DOHH2 (cell line): ENCODE results near the gene TADA2B.

Source experiments
- H3F3A ChIP-seq: fragments of 200-600 bp; sonication (generic), shearing (Covaris generic); 2 replicates; pipeline ENCODE4 v1.6.0; 2016; ENCODE audit warnings: antibody characterized with exemption, mild to moderate bottlenecking; ENCODE audit not compliant: control insufficient read depth, insufficient read depth
- H3K27ac ChIP-seq: fragments of 200-600 bp; sonication (generic); 2 replicates; pipeline ENCODE4 v1.5.1; 2014; ENCODE audit warnings: low read depth, mild to moderate bottlenecking, low read length, moderate library complexity
- H3K27me3 ChIP-seq: fragments of 200-600 bp; sonication (generic); 2 replicates; pipeline ENCODE4 v1.6.1; 2014; ENCODE audit warnings: mild to moderate bottlenecking, low read length, mixed read lengths; ENCODE audit not compliant: control insufficient read depth
- H3K36me3 ChIP-seq: fragments of 200-600 bp; sonication (generic); 2 replicates; pipeline ENCODE4 v1.6.1; 2014; ENCODE audit warnings: mild to moderate bottlenecking, low read length, moderate library complexity, mixed read lengths; ENCODE audit not compliant: control insufficient read depth
- H3K4me1 ChIP-seq: fragments of 200-600 bp; sonication (generic); 2 replicates; pipeline ENCODE4 v1.6.1; 2014; ENCODE audit warnings: mild to moderate bottlenecking, low read length, mixed read lengths; ENCODE audit not compliant: control insufficient read depth
- H3K4me2 ChIP-seq: fragments of 200-600 bp; sonication (generic); 2 replicates; pipeline ENCODE4 v1.6.0; 2014; ENCODE audit warnings: mild to moderate bottlenecking, low read length, moderate library complexity
- H3K4me3 ChIP-seq: fragments of 200-600 bp; sonication (generic); 2 replicates; pipeline ENCODE4 v1.5.1; 2014; ENCODE audit warnings: mild to moderate bottlenecking, low read length, mixed read lengths
- H3K79me2 ChIP-seq: fragments of 200-600 bp; sonication (generic); 2 replicates; pipeline ENCODE4 v1.6.1; 2014; ENCODE audit warnings: mild to moderate bottlenecking, low read length, mixed read lengths; ENCODE audit not compliant: control insufficient read depth
- H3K9me2 ChIP-seq: fragments of 200-600 bp; sonication (generic); replicated peaks from 2 replicates; pipeline ENCODE4 v1.6.1; 2014; ENCODE audit warnings: mild to moderate bottlenecking, low read length, mixed read lengths; ENCODE audit not compliant: control insufficient read depth
- H3K9me3 ChIP-seq: fragments of 200-600 bp; sonication (generic); 2 replicates; pipeline ENCODE4 v1.6.1; 2014; ENCODE audit warnings: antibody characterized with exemption, low read length, mixed read lengths; ENCODE audit not compliant: control insufficient read depth, insufficient read depth
- H4K20me1 ChIP-seq: fragments of 200-600 bp; sonication (generic); 2 replicates; pipeline ENCODE4 v1.6.0; 2014; ENCODE audit warnings: low read depth, mild to moderate bottlenecking, antibody characterized with exemption, low read length, moderate library complexity; ENCODE audit not compliant: control insufficient read depth, insufficient read depth
- EZH2phosphoT487 ChIP-seq: fragments of 200-600 bp; sonication (generic); IDR thresholded peaks from 2 replicates; pipeline ENCODE4 v1.6.1; 2017; ENCODE audit warnings: borderline replicate concordance, mild to moderate bottlenecking, antibody characterized with exemption, low read length, moderate library complexity, mixed read lengths
- TF ChIP-seq, protein P1 (sequence below): fragments of 200-600 bp; sonication (generic); IDR thresholded peaks from one replicate; pipeline ENCODE4 v1.5.1; 2014; ENCODE audit warnings: antibody characterized with exemption, mild to moderate bottlenecking, low read depth, low read length; ENCODE audit not compliant: poor library complexity, severe bottlenecking

The TADA2B gene

DNA sequence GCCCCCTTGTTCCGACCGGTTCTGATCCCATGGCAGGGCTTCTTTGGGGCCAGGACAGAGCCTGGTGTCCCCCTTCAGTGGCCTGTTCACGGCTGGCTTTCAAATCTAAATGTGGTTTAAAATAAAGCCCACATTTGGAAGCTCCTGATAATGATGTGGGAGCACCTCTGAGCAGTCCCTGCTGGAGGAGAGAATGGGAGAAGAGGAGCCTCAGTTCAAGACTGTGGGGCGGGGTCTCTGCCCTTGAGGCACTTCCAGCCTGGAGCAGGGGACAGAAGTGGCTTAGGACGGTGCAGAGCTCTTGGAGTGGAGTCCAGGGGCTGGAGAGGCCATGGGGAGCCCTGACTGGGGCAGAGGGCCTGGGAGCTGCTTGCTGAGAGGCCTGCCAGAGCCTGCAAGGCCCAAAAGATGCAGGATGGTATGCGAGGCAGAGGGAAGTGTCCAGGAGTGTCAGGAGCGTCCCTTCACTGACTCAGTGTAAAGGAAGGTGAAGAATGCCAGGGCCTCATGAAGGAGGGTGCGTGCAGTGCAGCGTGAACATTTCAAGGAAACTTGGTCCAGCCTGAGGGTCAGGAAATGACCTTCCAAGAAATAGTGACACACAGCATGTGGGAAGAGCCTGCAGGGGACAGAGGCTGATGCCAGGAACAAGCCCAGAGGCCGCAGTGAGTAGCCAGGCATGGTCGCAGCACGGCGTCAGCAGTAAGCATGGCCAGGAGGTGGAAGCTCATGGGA lies 21.1 kb upstream of the TADA2B start:
- Histone ChIP-seq H3K4me2 (no peak overlapping the region), H3K9me2 (no peaks in the 10 kb centered on the region), H3K36me3 (peaks cover 67% of the 10 kb centered on the region), H3K9me3 (no peaks in the 10 kb centered on the region), H3K4me3 (no peak overlapping the region), H3K79me2 (no peaks in the 10 kb centered on the region), H4K20me1 (no peaks in the 10 kb centered on the region), H3K4me1 (no peaks in the 10 kb centered on the region), H3K27me3 (no peaks in the 10 kb centered on the region), H3K27ac (no peak overlapping the region), H3F3A (no peaks in the 10 kb centered on the region)
- no peak for TF ChIP-seq EZH2phosphoT487
- TF ChIP-seq, protein P1, sequence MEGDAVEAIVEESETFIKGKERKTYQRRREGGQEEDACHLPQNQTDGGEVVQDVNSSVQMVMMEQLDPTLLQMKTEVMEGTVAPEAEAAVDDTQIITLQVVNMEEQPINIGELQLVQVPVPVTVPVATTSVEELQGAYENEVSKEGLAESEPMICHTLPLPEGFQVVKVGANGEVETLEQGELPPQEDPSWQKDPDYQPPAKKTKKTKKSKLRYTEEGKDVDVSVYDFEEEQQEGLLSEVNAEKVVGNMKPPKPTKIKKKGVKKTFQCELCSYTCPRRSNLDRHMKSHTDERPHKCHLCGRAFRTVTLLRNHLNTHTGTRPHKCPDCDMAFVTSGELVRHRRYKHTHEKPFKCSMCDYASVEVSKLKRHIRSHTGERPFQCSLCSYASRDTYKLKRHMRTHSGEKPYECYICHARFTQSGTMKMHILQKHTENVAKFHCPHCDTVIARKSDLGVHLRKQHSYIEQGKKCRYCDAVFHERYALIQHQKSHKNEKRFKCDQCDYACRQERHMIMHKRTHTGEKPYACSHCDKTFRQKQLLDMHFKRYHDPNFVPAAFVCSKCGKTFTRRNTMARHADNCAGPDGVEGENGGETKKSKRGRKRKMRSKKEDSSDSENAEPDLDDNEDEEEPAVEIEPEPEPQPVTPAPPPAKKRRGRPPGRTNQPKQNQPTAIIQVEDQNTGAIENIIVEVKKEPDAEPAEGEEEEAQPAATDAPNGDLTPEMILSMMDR, result no peak

DNA sequence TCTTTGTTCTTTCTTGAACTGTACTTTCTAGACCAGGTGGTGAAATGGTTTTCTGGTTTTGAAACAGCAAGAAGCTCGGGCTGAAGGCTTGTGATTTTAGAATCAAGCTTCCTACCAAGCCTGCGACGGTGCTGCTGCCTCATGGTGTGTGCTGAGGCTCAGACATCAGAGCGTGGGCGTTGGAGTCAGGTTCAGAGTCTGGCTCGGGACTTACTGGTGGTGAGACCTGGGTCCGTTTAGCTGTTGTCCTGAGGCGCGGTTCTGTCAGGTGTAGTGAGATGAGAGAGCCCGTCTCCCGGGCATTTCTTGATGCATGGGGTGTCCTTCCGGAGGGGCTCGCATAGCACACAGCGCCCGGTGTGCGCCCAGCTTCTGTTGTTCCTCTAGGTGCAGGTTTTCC lies 19.7 kb upstream of the TADA2B start:
- no peaks in the 10 kb centered on the region for H3K9me2 ChIP-seq
- H3F3A ChIP-seq, result no peaks in the 10 kb centered on the region
- no peaks in the 10 kb centered on the region for H3K9me3 ChIP-seq
- peaks cover 3% of the 10 kb centered on the region; the same call in 1 of the 2 replicates for H4K20me1 ChIP-seq
- H3K4me3 ChIP-seq, result no peak overlapping the region
- no peak overlapping the region for H3K27ac ChIP-seq
- no peaks in the 10 kb centered on the region for H3K4me1 ChIP-seq
- H3K27me3 ChIP-seq, result no peaks in the 10 kb centered on the region
- no peaks in the 10 kb centered on the region for H3K79me2 ChIP-seq
- H3K4me2 ChIP-seq, result no peak overlapping the region
- peaks cover 64% of the 10 kb centered on the region for H3K36me3 ChIP-seq
- no peak for TF ChIP-seq EZH2phosphoT487
- TF ChIP-seq, protein P1, result no peak

DNA sequence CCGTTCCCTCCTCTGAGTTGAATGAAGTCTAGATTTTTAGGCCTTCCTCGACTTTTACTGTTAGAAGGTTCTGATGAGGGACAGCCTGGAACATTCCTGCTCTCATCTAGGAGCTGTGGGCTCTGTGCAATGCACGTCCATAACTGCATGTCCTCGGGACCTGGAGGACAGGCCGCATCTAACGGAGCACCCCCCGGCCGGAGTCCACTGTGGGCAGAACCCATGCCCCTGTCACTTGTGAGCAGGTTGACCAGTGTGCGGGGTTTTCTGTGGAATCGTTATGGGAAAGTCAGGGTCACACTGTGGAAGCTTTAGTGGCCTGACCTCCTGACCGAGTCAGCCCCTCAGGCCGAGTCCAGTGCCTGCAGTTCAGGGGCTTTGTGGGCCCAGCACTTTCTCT lies 19.3 kb upstream of the TADA2B start:
- peaks cover 65% of the 10 kb centered on the region for H3K36me3 ChIP-seq
- no peaks in the 10 kb centered on the region for H3K9me3 ChIP-seq
- H3K27ac ChIP-seq, result no peak overlapping the region
- H3F3A ChIP-seq, result no peaks in the 10 kb centered on the region
- no peak overlapping the region for H3K4me2 ChIP-seq
- no peaks in the 10 kb centered on the region for H3K4me1 ChIP-seq
- H3K79me2 ChIP-seq, result no peaks in the 10 kb centered on the region
- TF ChIP-seq EZH2phosphoT487, result no peak
- TF ChIP-seq, protein P1, result no peak
- H3K27me3 ChIP-seq, result no peaks in the 10 kb centered on the region
- no peaks in the 10 kb centered on the region for H3K9me2 ChIP-seq
- peaks cover 3% of the 10 kb centered on the region; the same call in 1 of the 2 replicates for H4K20me1 ChIP-seq
- H3K4me3 ChIP-seq, result no peak overlapping the region
